ENCODE data around the gene RBM5.
A peak's percentile ranks its signal among the peaks of the same experiment; 100 is the strongest.
"Not testable (repeated sequence)": the region's sequence is repeated elsewhere in the genome, so short reads cannot be mapped to it uniquely, and the experiment has no call there.

Gene RBM5

GRCh38 chr3:50088725-50089608 is at the start of gene RBM5:
Gene RBM5 (plus strand): TSS chr3:50088919. CDS start chr3:50090435, 1,516 bp downstream.
- peak; percentile 92 for DNase-seq

GRCh38 chr3:50044976-50045375 is 43.7 kb upstream of the RBM5 start:
- DNase-seq = no peak

GRCh38 chr3:50047426-50047825 is 41.3 kb upstream of the RBM5 start:
- no peak for DNase-seq

GRCh38 chr3:50050361-50050760 is 38.4 kb upstream of the RBM5 start:
- DNase-seq = no peak

GRCh38 chr3:50057756-50058155 is 31.0 kb upstream of the RBM5 start:
- DNase-seq = no peak

- DNase-seq = no peak
Measured at GRCh38 chr3:50068134-50068533, 20.6 kb upstream of the RBM5 start.

- DNase-seq = no peak
Measured at GRCh38 chr3:50078091-50078490, 10.6 kb upstream of the RBM5 start.

- no peak for DNase-seq
Measured at GRCh38 chr3:50078622-50079021, 10.1 kb upstream of the RBM5 start.

- DNase-seq = not testable (repeated sequence)
Measured at GRCh38 chr3:50084951-50085350, 3.8 kb upstream of the RBM5 start.

GRCh38 chr3:50089609-50089945 is 858 bp downstream of the RBM5 start:
- peak; percentile 39 for DNase-seq

- no peak for DNase-seq
Measured at GRCh38 chr3:50090984-50091383, 2.3 kb downstream of the RBM5 start.

- no peak for DNase-seq
Measured at GRCh38 chr3:50095352-50095998, 6.8 kb downstream of the RBM5 start.

GRCh38 chr3:50100386-50100785 is 11.7 kb downstream of the RBM5 start:
- no peak for DNase-seq

GRCh38 chr3:50100956-50101845 is 12.5 kb downstream of the RBM5 start:
- no peak for DNase-seq

- no peak for DNase-seq
Measured at GRCh38 chr3:50102558-50102957, 13.8 kb downstream of the RBM5 start.

- DNase-seq = no peak
Measured at GRCh38 chr3:50111757-50112156, 23.0 kb downstream of the RBM5 start.

- no peak for DNase-seq
Measured at GRCh38 chr3:50112462-50112861, 23.7 kb downstream of the RBM5 start.

- no peak for DNase-seq
Measured at GRCh38 chr3:50117120-50117519, 28.4 kb downstream of the RBM5 start.

GRCh38 chr3:50118237-50118636 is 29.5 kb downstream of the RBM5 start:
- DNase-seq = no peak

- no peak for DNase-seq
Measured at GRCh38 chr3:50119786-50120185, 31.1 kb downstream of the RBM5 start.

- DNase-seq = no peak
Measured at GRCh38 chr3:50120364-50121071, 31.8 kb downstream of the RBM5 start.
